Testis (tissue), 2 donors: ENCODE results near the gene NFATC1.

Experiments used
- CTCF ChIP-seq, 3 experiments: fragments of 450-650 bp in 2 of 3; fragments of 200-600 bp in 1 of 3; sonication (generic) in 1 of 3; IDR thresholded peaks; one replicate each; pipeline ENCODE4 v1.5.1; 2016 to 2019; ENCODE audit warnings: antibody characterized with exemption in 3 of 3, mild to moderate bottlenecking in 2 of 3, moderate library complexity in 1 of 3
- POLR2A ChIP-seq: fragments of 450-650 bp; IDR thresholded peaks from one replicate; pipeline ENCODE4 v1.6.1; 2017; ENCODE audit warnings: antibody characterized with exemption, mild to moderate bottlenecking, moderate library complexity

DNA sequence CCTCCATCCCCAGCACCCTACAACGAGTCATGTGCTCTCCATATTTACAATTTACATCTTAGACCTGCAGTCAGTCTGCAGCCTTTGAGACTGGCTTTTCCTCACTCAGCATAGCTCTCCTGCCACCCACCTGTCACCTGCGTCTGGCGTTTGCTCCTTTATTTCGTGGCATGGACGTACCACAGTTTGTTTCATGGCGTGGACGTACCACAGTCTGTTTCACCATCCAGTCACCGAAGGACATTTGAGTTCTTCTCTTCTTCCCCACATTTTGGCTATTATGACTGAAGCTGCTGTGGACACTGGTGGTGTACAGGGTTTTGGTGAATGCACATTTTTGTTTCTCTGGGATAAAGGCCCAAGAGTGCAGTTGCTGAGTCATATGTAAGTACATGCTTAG, 142.0 kb downstream of the NFATC1 start:
- TF ChIP-seq CTCF (IDR thresholded peaks at IDR 0.05), result no peak
- TF ChIP-seq POLR2A, result no peak
